Measurements from ENCODE around the gene TAF3.

TAF3 gene

GRCh38 chr10:8036506-8037198 lies 218.3 kb downstream of the TAF3 start:
- no peak for DNase-seq

- no peak for DNase-seq
Measured at GRCh38 chr10:8037199-8037801, 219.0 kb downstream of the TAF3 start.

- no peak for DNase-seq
Measured at GRCh38 chr10:8037941-8038894, 219.9 kb downstream of the TAF3 start.

GRCh38 chr10:8039321-8039881 lies 221.1 kb downstream of the TAF3 start:
- no peak for DNase-seq

- DNase-seq = no peak
Measured at GRCh38 chr10:8040651-8041050, 222.3 kb downstream of the TAF3 start.

- DNase-seq = no peak
Measured at GRCh38 chr10:8041284-8041991, 223.1 kb downstream of the TAF3 start.

GRCh38 chr10:8041992-8042720 lies 223.9 kb downstream of the TAF3 start:
- DNase-seq = no peak

- DNase-seq = no peak
Measured at GRCh38 chr10:8042721-8043568, 224.6 kb downstream of the TAF3 start.

GRCh38 chr10:8043569-8044306 lies 225.4 kb downstream of the TAF3 start:
- DNase-seq = no peak

GRCh38 chr10:8044331-8044907 lies 226.1 kb downstream of the TAF3 start:
- no peak for DNase-seq

- DNase-seq = no peak
Measured at GRCh38 chr10:8044908-8045725, 226.8 kb downstream of the TAF3 start.

GRCh38 chr10:8045726-8046494 lies 227.6 kb downstream of the TAF3 start:
- no peak for DNase-seq

- DNase-seq = no peak
Measured at GRCh38 chr10:8047452-8048280, 229.4 kb downstream of the TAF3 start.

GRCh38 chr10:8048281-8049008 lies 230.1 kb downstream of the TAF3 start:
- peak in 1 of 14 donors; percentile 1 for DNase-seq

- DNase-seq = no peak
Measured at GRCh38 chr10:8049045-8049864, 230.9 kb downstream of the TAF3 start.
